ENCODE results near the gene TEX264. TPM values are rescaled to one million over a fixed set of nuclear protein-coding genes. Genes with fewer than 3 reads are reported as not detected.

TEX264 gene
- total RNA-seq, 1 experiment from 2014 or later: 21.4 TPM

GRCh38 chr3:51668756-51669155, 2.3 kb upstream of the TEX264 start:
- no peak overlapping the region for H3K27ac ChIP-seq (ENCODE audit: low read depth, low read length, poor library complexity, severe bottlenecking)
- no peak for DNase-seq (ENCODE audit: low spot score)
- POLR2A ChIA-PET (ENCODE audit: low non-redundant PET): no interaction called here
- no peaks in the 10 kb centered on the region for H3K36me3 ChIP-seq (ENCODE audit: insufficient read depth, low read length, poor library complexity, severe bottlenecking)
- CTCF ChIA-PET: interaction anchor here (2.1 kb wide), 1 partner anchor 167 kb away, joined by 12 read pairs; no protein-coding TSS in a partner anchor
- H3K4me1 ChIP-seq (ENCODE audit: insufficient read depth, low read length, poor library complexity, severe bottlenecking): peaks cover 9% of the 10 kb centered on the region
- intact Hi-C loops (cut with micrococcal nuclease; ENCODE audit: unreplicated experiment): loop anchor here (1.0 kb wide), 1 partner anchor 166 kb away; no protein-coding TSS in a partner anchor
- no peaks in the 10 kb centered on the region for H3K27me3 ChIP-seq (replicated peaks; ENCODE audit: insufficient read depth, low read depth, low read length, poor library complexity)
- no peak for TF ChIP-seq EZH2 (IDR thresholded peaks at IDR 0.05; ENCODE audit: borderline replicate concordance, low read depth, low read length, poor library complexity, severe bottlenecking)
- TF ChIP-seq, protein P1, sequence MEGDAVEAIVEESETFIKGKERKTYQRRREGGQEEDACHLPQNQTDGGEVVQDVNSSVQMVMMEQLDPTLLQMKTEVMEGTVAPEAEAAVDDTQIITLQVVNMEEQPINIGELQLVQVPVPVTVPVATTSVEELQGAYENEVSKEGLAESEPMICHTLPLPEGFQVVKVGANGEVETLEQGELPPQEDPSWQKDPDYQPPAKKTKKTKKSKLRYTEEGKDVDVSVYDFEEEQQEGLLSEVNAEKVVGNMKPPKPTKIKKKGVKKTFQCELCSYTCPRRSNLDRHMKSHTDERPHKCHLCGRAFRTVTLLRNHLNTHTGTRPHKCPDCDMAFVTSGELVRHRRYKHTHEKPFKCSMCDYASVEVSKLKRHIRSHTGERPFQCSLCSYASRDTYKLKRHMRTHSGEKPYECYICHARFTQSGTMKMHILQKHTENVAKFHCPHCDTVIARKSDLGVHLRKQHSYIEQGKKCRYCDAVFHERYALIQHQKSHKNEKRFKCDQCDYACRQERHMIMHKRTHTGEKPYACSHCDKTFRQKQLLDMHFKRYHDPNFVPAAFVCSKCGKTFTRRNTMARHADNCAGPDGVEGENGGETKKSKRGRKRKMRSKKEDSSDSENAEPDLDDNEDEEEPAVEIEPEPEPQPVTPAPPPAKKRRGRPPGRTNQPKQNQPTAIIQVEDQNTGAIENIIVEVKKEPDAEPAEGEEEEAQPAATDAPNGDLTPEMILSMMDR (conservative IDR thresholded peaks at IDR 0.05; ENCODE audit: low read depth, low read length): no peak
- no peak overlapping the region for H3K4me3 ChIP-seq (ENCODE audit: low read depth, low read length, poor library complexity, severe bottlenecking)
- H3K9me3 ChIP-seq (ENCODE audit: low read depth, low read length, poor library complexity, severe bottlenecking): no peaks in the 10 kb centered on the region
- BruUV-seq (replicated peaks): no TSS peak

DNA sequence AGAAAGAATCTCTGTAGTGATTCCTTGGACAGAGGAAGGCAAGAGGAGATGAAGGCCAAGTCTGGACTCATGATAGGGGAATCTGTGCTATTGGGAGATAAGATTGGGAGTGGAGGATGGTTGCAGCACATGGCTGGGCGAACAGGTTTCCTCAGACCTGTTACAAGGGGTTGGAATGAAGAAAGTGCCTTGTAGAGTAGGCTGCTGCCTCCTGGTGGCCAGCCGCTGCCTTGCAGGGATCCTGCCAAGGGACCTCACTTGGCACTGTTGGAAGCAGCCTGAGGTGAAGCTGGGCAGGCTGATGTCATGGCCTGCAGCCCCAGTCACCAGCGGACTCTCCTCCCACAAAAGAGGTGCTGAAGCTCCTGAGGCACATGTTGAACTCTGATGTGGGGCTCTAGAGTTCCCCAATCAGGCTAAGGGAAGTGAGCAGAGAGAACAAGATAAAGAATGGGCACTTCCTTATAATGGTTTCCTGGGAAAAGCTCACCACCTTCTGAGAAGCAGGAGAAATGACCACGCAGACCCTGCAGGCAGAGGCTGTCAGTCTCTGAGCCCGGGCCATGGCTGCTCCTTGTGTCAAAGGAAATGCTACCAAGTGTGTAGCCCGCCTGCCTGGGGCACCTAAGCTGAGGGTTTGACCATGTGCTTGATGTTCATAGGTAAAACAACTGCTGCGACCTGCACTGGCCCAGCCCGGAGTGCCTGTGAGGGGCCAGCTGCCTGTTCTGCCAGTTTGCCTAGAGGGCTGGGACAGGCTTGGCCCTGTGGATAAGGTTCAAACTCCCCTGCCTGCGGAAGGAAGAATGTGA, 1.6 kb upstream of the TEX264 start:
- DNase-seq (ENCODE audit: low spot score): peak; percentile 71
- POLR2A ChIA-PET (ENCODE audit: low non-redundant PET): no interaction called here
- BruUV-seq (replicated peaks): no TSS peak
- peaks cover 9% of the 10 kb centered on the region for H3K4me1 ChIP-seq (ENCODE audit: insufficient read depth, low read length, poor library complexity, severe bottlenecking)
- H3K27ac ChIP-seq (ENCODE audit: low read depth, low read length, poor library complexity, severe bottlenecking): no peak overlapping the region
- no peak overlapping the region for H3K4me3 ChIP-seq (ENCODE audit: low read depth, low read length, poor library complexity, severe bottlenecking)
- intact Hi-C loops (cut with micrococcal nuclease; ENCODE audit: unreplicated experiment): loop anchor here (1.0 kb wide), 1 partner anchor 167 kb away; no protein-coding TSS in a partner anchor
- CTCF ChIA-PET: interaction anchor here (0.6 to 2.1 kb wide), 2 partner anchors 168 to 1323 kb away, joined by 6 to 12 read pairs; no protein-coding TSS in a partner anchor
- no peak for TF ChIP-seq EZH2 (IDR thresholded peaks at IDR 0.05; ENCODE audit: borderline replicate concordance, low read depth, low read length, poor library complexity, severe bottlenecking)
- TF ChIP-seq, protein P1 (conservative IDR thresholded peaks at IDR 0.05; ENCODE audit: low read depth, low read length): peak; percentile 79
- no peaks in the 10 kb centered on the region for H3K27me3 ChIP-seq (replicated peaks; ENCODE audit: insufficient read depth, low read depth, low read length, poor library complexity)
- H3K36me3 ChIP-seq (ENCODE audit: insufficient read depth, low read length, poor library complexity, severe bottlenecking): no peaks in the 10 kb centered on the region
- no peaks in the 10 kb centered on the region for H3K9me3 ChIP-seq (ENCODE audit: low read depth, low read length, poor library complexity, severe bottlenecking)

GRCh38 chr3:51670053-51670822, 814 bp upstream of the TEX264 start:
- Histone ChIP-seq H3K9me3 (ENCODE audit: low read depth, low read length, poor library complexity, severe bottlenecking) (no peaks in the 10 kb centered on the region), H3K4me3 (ENCODE audit: low read depth, low read length, poor library complexity, severe bottlenecking) (peak overlapping the region; percentile 84), H3K36me3 (ENCODE audit: insufficient read depth, low read length, poor library complexity, severe bottlenecking) (no peaks in the 10 kb centered on the region), H3K4me1 (ENCODE audit: insufficient read depth, low read length, poor library complexity, severe bottlenecking) (peaks cover 9% of the 10 kb centered on the region), H3K27ac (ENCODE audit: low read depth, low read length, poor library complexity, severe bottlenecking) (no peak overlapping the region), H3K27me3 (replicated peaks; ENCODE audit: insufficient read depth, low read depth, low read length, poor library complexity) (no peaks in the 10 kb centered on the region)
- POLR2A ChIA-PET (ENCODE audit: low non-redundant PET): no interaction called here
- CTCF ChIA-PET: interaction anchor here (0.5 to 2.1 kb wide), 2 partner anchors 168 to 1406 kb away, joined by 4 to 12 read pairs; no protein-coding TSS in a partner anchor
- no peak for TF ChIP-seq EZH2 (IDR thresholded peaks at IDR 0.05; ENCODE audit: borderline replicate concordance, low read depth, low read length, poor library complexity, severe bottlenecking)
- TF ChIP-seq, protein P1 (conservative IDR thresholded peaks at IDR 0.05; ENCODE audit: low read depth, low read length): no peak
- no TSS peak for BruUV-seq (replicated peaks)
- DNase-seq (ENCODE audit: low spot score): no peak
- intact Hi-C loops (cut with micrococcal nuclease; ENCODE audit: unreplicated experiment): no loop called here

All from A673 (cell line).